ENCODE measurements around the gene ZNF277.

The ZNF277 gene

DNA sequence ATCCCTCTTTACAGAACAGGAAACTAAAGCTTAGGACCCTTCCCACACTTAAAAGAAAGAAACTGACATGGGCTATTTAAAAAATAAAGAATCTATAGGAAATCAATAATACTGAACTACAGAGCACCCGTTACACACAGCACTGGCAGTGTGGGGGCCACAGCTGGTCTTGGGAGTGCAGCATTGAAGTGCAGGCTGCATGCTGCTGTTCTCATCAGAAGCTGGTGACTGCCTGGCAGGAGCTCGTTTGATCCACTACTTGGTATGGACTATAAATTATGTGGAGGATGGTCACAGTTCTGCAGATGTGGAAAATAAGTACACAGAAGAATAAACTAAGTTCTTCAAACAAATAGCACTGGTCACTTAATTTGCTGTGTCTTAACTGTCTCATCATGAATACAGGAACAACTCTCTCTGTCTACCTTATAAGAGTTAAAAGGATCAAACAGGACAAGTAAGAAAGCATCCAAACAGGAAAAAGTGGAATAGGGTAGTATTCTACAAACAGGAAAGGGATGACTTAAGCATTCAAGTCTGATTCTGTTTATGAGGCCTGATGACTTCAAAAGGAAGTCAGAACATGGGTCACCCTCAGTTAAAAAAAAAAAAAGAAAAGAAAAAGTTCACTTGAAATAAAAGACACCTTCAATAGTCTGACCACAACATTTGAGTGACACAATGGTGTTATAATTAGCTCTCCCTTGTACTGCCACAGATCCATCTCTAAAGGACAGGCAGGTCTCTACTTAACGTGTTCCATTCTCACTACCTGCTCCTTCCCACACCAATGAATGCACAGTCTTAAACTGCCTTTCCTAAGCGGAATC, 21.3 kb upstream of the ZNF277 start:
- no peak for DNase-seq (ENCODE audit: low read depth in 2 of 2)

DNA sequence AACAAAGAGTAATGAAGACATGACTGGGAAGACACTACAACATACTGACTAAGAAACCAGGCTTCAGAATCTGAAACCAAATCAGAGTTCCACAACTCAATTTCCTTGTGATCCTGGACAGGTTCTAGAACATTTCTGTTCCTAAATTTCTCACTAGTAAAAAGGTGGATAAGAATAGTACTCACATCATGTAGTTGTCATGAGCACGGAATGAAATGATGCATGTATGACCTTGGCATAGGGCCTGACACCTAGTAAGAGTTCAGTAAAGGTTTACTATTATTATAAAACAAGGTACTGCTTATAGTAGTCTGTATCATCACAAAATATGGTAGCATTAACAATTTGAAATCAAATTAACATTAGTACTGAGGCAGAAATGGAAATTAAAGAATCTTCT, 20.2 kb upstream of the ZNF277 start:
- no peak for DNase-seq (ENCODE audit: low read depth in 2 of 2)

DNA sequence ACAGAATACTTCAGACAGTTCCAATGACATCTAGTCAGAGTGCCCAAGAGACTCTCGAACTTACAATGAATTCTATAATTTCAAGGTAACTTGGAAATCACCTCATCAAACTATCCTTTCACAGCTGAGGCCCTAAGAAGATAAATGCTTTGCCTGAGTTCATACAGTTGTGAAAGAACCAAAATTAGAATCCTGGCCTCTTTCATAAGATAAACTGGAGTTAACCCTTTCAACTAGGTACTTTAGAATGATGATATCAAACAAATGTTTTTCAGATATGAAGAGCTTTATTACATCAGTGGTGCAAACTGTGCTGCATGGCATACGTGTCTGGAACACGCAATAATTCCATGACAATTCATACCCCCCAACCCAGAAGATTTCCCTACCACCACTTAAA, 18.2 kb upstream of the ZNF277 start:
- DNase-seq (ENCODE audit: low read depth in 2 of 2): no peak

DNA sequence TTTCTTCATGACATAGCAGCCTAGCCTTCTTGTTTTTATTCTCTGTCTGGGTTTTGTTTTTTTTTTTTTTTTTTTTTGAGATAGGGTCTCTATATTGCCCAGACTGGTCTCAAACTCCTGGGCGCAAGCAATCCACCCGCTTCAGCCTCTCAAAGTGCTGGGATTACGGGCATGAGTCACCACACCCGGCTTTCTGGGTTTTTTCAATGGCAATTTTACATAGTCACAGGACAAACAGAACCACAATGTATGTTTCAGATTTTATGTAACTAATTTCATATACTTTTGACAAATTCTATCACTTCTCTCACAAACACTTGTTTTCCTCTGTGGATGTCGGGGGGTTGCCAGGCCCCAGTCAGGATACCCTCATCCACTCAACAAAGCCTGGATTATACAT, 16.8 kb upstream of the ZNF277 start:
- DNase-seq (ENCODE audit: low read depth in 2 of 2): no peak

DNA sequence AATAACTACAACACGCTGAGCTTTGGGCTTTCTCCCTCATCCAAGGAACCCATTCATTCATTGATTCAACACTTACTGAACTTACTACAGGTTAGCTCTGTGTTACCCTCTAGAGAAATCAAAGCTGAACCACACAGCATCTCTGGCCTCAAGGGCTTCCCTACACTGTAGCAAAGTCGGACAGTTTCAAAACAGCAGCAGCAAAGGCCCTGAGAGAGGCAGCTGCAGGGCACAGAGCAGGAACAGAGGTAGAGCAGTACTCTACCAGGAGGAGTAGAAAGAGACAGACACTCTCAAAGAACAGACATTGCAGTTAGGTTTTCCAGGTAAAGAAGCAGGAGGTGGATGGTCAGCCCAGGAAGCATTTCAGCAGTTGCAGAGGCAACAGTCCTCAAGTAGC, 16.4 kb upstream of the ZNF277 start:
- no peak for DNase-seq (ENCODE audit: low read depth in 2 of 2)

DNA sequence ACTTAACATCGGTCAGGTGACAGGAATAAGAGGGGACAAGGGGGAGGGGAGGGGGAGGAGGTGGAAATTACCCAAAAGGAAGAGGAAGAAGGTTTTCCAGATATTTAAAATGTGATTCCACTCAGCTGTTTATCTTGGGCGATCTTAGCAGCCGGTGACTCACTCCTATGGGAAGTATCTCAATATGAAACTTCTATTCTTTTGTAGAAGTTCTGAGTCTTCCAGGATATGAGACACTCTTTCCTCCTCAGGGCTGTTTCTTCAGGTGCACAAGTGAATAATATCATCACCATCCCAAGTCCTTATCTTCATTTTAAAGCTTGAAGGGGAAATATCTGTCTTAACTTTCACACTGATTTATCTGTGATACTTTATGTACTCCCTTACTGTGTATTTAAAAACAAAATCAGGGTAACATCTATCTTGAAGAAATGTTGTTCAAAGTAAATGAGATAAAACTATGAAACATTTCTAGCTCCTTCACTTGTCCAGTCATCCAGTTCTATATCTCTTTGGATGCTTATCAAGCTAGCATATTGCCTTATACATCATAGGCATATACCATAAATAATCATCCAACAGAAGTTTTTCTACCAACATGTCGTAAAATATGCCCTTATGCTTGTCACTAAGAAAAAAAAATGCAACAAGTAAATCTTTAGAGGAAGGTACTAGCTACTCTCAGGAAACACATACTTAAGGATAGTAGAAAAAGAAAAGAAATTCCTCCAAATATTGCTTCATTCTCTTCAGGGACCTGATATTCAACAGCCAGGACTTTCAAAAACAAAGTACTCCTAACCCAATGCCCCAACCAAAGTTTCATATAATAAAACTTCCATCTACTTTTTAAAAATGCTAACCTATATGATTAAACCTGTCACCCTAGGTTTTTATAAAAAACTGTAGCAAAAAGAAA, 14.0 kb upstream of the ZNF277 start:
- no peak for DNase-seq (ENCODE audit: low read depth in 2 of 2)

DNA sequence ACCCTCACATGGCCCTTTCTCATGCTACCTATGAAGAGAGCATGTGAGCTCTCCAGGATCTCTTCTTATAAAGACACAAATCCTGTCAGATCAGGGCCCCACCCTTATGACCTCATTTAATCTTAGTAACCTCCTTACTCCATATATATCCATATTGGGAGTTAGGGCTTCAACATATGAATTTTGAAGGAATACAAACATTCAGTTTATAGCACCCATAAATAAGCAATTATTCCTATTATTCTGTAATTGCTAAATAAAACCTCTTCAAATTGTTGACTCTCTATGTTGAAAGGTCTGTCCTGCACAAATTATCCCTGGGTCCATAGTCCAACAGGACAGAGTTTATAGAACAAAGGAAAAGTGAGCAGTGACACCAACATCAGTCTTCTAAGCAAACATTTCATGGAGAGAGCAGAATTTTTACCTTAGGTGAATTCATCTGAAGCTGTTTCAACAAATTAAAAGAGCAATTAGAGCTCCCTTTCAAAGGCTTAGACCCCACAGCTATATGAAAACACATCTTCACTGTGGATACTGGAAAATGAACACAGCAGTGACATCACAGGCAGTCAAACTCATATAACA, 12.5 kb upstream of the ZNF277 start:
- DNase-seq (ENCODE audit: low read depth in 2 of 2): no peak

DNA sequence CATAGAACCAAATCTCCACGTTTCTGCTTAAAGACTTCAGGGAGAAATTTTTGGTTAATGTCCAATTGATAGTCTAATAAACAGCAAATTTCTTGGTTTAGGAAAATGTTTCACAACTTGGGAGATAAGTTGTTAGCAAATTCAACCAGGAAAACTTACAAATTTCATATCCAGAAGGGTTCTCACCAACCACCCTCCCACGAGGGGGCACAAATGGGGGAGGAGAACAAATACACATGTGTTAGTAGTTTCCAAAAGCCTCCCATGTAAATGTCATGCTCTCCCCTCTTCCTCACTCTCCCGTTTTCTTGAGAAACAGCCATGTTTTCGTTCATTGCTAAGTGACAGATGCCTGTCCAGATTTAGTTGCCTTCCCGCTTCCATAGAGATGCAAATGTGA, 10.8 kb upstream of the ZNF277 start:
- no peak for DNase-seq (ENCODE audit: low read depth in 2 of 2)

DNA sequence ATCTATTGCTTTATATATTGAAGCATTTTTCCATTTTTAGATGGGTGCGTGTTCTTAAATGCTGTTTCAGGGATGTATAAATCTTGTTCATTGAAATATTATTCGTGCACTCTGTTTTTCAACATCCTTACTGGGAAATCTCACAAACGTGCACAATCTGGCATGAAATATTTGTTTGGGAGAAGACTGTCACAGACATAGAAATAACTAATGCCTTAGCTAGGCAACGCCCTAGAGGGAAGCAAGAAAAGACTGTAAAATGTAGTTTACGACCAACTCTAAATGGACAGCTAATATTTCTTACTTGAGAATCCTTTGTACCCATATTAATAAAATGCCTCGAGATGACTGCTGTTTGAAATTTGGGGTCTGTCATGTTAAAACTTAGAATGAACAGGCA, 9.2 kb upstream of the ZNF277 start:
- no peak for DNase-seq (ENCODE audit: low read depth in 2 of 2)

DNA sequence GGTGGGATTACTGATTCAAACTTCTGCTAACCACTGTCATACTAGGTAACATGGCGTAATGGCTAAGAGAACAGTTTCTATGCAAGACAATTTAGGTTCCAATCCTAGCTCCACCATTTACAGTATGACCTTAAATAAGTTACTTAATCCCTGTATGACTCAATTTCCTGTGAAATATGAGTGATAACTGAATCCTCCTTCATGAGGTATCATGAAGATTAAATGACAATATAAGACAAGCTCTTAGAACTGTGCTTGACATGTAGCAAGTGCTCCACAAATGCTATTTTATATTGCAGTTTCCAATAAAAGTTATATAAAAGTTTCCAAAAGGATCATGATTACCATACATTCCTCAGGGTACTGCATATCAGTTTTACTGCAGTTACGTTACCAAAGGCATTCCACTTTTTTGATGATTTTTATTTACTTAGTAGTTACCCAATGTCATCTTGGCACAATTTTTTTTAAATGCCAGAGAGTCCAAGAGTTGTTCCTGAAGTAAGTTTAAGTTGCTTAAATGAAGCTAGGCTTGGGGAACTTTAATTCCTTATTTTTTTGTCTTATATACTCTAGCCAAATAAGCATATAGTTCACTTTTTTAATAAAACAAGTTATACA, 7.3 kb upstream of the ZNF277 start:
- DNase-seq (ENCODE audit: low read depth in 2 of 2): no peak

DNA sequence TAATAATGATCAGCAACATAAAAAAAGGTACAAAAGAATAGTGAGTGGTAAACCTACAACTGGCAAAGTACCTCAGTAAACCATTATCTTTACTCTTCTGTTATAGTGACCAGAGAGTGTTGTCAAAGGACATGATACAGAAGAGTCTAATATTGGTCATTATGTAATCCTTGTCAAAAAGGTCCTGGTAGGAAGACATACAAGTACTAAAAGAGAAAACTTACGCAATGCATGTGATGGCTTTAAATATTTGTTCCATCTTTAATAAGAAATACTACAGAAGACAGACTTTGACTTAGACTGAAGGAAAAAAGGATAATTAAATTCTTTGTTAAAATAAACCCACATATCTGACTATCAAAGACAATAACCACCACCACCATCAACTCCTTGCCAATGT, 6.8 kb upstream of the ZNF277 start:
- no peak for DNase-seq (ENCODE audit: low read depth in 2 of 2)

DNA sequence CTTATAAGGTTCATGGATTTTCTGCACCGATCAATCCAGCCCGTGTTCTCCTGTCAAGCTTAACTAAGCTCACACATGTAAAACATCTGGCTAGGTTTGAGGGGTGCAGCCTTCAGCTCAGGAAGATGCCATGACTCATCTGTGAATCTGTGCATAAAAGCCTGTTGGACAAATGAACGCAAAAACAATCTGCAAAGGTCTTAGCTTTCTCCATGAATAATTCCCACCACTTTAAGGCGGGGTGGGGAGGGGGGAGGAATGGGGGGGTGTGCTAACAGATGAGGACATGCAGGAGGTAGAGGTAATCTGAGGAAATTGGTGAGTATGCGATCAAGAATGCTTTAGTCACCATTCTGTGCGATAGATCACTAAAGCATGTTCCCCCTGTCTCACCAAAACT, 5.1 kb upstream of the ZNF277 start:
- no peak for DNase-seq (ENCODE audit: low read depth in 2 of 2)

DNA sequence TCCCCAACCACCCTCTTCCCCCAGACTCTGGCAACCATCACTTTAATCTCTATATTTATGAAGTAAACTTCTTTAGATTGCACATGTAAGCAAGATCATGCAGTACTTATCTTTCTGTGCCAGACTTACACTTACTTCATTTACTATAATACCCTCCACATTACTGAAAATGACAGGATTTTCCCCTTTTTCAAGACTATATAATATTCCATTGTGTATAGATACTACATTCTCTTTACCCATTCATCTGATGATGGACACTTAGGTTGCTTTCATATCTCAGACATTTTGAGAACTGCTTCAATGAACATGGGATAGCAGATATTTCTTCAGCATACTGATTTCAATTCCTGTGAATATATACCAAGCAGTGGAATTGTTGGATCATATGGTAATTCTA, 4.7 kb upstream of the ZNF277 start:
- DNase-seq (ENCODE audit: low read depth in 2 of 2): no peak

DNA sequence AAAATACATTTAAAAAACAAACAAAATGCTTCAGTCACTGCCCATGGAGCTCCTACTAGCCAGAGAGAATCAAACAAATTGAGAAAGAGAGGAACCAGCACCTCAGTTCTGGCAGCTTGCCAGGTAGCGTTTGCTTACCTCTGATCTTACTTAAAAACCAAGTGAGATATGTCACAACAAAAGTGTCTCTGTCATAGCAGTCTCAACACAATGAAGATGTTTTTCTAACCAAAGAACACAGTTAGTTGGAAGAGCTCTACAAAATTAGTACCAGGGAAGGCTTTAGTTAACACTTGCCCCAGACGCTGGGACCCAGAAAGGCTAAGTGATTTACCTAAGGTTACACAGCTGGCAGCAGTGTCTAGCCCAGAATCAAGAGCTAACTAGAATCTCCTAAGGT, 3.7 kb upstream of the ZNF277 start:
- DNase-seq (ENCODE audit: low read depth in 2 of 2): no peak

DNA sequence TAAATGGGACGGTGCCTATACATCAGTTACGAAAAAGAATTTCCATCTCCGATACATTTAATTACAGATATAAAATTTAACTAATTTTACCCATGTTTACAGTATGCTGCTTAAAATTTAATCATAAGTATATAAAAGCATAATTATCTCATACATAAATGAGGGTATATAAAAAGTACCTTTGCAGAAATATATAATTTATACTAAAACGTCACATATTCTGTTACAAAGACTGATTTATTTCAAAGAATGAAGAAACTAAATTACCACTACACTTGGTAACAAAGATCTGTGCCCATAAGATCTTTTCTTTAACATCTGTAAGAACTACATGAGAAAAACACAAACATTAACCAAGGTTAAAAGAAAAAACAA, 3.1 kb upstream of the ZNF277 start:
- DNase-seq (ENCODE audit: low read depth in 2 of 2): no peak

DNA sequence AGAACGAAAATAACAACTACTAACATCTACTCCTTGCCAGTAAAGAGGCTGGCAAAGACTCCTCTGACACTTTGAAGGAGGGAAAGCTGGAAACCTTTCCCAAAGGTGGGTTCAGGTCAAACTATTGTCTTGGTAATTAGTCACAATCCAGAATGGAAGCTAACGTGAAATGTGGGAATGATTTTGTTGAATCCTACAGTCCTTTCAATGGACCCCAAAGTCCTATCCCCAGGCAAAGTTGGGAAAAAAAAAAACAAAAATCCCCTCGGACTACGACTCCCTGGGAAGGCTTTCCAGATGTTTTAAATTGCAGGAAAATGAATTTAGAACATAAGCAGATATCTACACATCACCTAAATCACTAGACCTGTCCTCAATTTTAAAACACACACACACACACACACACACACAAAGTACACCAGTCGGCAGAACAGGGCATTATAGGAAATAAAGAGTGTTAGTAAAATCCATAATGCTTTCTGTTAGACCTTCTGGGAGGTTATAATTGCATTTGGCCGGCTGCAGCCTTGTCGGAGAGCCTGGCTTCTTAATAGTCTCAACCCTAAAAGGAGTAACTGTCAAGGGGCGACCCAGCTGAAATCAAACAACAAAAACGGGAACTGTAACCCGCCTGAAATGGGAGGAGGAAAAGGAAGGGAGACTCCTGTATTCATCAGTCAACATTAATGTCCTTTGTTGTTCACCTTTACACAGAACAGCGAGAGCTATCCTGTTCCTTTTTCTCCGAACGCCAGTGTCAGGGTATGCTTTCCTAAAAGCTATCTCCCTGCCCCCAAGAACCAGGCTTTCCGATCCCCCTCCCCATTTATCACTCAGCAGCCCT, 1.8 kb upstream of the ZNF277 start:
- no peak for DNase-seq (ENCODE audit: low read depth in 2 of 2)

DNA sequence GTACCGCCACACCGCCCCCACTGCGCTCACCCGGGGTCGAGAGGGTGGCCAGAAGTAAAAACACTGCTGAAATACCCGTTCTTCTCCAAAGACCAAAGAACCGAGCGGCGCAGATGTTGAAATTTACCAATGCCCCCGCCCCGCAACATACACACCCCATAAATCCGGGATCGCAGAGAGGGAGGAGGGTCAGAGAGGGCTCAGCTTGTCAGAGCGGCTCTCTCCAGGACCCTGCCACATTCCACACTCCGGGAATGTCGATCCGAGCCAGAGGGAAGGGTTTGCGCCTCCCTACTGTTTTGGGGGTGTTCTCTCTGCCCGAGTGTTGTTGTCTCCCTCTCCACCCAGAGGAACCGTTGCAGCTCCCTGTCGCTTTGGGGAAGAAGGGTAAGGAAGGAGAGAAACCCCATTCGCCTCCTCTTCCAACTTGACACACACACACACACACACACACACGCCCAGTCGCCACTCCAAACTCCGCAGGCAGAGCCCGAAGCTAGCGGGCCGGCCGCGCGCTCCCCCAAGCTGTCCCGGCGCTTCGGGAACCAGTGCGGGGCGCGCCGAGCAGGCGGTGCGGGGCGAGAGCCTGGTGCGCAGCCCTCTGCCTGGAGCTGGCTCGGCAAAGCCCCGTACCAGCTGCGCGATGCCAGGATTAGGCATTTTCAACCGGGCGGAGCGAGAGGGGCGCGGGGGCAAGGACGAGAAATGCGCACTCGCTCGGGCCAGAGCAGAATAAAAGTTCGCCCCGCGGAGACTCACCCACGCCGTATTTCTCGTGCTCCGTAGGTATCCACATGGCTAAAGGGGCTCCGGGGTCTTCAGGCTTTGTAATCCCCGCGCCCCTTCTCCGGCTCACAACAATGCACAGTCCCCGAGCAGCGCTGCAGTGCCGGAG, 905 bp upstream of the ZNF277 start:
- DNase-seq (ENCODE audit: low read depth in 2 of 2): peak in 1 of 2 donors; percentile 11

DNA sequence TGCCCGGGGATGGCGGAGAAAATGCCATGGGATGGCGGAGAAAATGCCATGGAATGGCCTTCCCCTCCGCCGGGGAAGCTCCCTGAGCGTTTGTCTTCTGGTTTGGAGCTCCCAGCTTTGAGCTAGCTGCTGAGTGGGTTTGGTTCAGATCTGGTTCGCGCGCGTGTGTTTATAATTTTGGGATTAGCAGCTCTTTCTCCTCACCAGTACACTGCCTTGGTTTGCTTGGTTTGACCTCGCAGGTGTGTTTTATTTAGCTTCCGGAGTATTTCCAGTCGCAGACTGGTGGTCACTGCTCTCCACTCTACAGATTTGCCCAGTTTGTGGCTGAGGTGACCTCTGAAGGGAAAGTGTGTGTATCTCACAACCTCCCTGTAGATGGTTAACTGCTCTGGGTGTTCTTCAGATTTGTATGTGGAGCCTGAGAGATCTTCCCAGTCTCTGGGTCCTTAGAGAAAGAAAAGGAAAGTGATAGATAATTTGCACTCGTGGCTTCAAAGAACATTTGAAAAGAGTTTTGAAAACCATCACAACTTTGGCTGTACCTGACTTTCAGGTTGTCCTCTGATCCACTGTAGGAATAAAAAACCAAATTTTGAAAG, 597 bp downstream of the ZNF277 start:
- DNase-seq (ENCODE audit: low read depth in 2 of 2): no peak

DNA sequence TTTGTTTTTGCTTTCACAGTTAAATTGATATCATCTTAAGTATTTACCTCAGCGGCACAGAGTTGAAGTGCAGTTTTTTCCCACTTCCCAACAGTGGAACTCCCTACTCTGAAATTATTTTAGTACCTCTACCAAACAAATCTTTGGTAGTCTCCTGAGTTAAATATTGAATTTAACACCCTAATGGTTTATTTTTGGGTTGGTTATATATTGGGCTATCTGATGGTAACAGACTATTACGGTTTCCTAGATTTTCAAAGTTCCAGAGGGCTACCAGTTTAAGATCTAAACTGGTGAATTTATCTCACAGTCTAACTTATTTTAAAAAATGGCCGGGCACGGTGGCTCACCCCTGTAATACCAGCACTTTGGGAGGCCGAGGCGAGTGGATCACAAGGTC, 1.3 kb downstream of the ZNF277 start:
- DNase-seq (ENCODE audit: low read depth in 2 of 2): no peak

DNA sequence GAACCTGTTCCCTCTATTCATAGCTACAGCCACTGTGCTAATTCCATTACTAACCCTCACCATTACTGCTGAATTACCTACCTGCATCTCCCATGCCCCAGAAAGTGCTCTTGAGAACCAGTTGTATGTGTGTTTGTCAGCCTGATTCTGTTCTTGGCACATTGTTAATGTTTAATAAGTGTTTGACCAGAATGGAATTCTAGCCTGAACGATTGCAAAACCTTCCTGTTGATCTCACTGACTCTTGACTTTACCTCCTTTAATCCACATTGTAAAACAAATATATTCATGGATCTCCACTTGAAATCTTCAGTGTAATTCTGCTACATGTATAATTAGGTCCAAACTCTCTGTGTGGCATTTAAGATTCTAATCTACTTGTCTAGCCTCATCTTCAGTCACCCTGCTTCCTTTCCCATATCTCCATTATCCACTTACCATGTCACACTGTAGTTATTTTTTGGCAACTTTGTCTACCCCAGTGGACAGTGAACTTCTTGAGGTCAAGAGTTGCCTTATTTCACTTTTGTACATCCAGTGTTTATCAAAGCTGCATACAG, 4.9 kb downstream of the ZNF277 start:
- no peak for DNase-seq (ENCODE audit: low read depth in 2 of 2)
